GM10266 (cell line): Measurements from ENCODE around the gene EIF4G1.
"Not testable (repeated sequence)": the region's sequence is repeated elsewhere in the genome, so short reads cannot be mapped to it uniquely, and the experiment has no call there.

Source experiments
- DNase-seq: peaks from one replicate; pipeline ENCODE4 v3.0.0; 2012; ENCODE audit errors: extremely low spot score
- CTCF ChIP-seq: IDR thresholded peaks from 2 replicates; pipeline ENCODE4 v1.5.1; 2012; ENCODE audit warnings: mild to moderate bottlenecking, low read depth; ENCODE audit not compliant: control insufficient read depth, insufficient read depth; ENCODE audit errors: missing control alignments

EIF4G1 gene

GRCh38 chr3:184314363-184314699, at the start of gene EIF4G1:
TSS of gene EIF4G1 (plus strand) at chr3:184314606. CDS start at chr3:184315797, 1,191 bp downstream.
- peak; percentile 100 for DNase-seq
- no peak for TF ChIP-seq CTCF

- not testable (repeated sequence) for DNase-seq
These were observed 47.2 kb upstream of the EIF4G1 start for GRCh38 chr3:184267249-184267648.

GRCh38 chr3:184272269-184272668, 42.1 kb upstream of the EIF4G1 start:
- TF ChIP-seq CTCF = no peak
- no peak for DNase-seq

- DNase-seq = no peak
These were observed 39.1 kb upstream of the EIF4G1 start for GRCh38 chr3:184275381-184275701.

GRCh38 chr3:184275961-184276910, 38.2 kb upstream of the EIF4G1 start, which contains the start of gene ECE2:
TSS of gene ECE2 (plus strand) at chr3:184276022. CDS start at chr3:184276154, 132 bp downstream.
- no peak for TF ChIP-seq CTCF
- DNase-seq = no peak

More at GRCh38 chr3:184275381-184275701, 39.1 kb upstream of the EIF4G1 start:
- TF ChIP-seq CTCF = no peak

- no peak for DNase-seq
- no peak for TF ChIP-seq CTCF
These were observed 37.0 kb upstream of the EIF4G1 start for GRCh38 chr3:184277366-184277765.

GRCh38 chr3:184282941-184283340, 31.5 kb upstream of the EIF4G1 start:
- TF ChIP-seq CTCF = no peak
- no peak for DNase-seq
